ENCODE measurements around the gene ALOXE3.
"Not testable (repeated sequence)": the region's sequence is repeated elsewhere in the genome, so short reads cannot be mapped to it uniquely, and the experiment has no call there.

Gene ALOXE3

GRCh38 chr17:8121407-8121680 is 3.0 kb upstream of the ALOXE3 start:
- no peak for DNase-seq (ENCODE audit: low read depth in 1 of 2, low spot score in 1 of 2)
- in situ Hi-C loops (cut with HindIII; ENCODE audit: low pct_unique_long_range_greater_than_20kb, low sequenced_read_pairs): no loop called here
- no peak for TF ChIP-seq JUND (IDR thresholded peaks at IDR 0.05; ENCODE audit: low read depth)

GRCh38 chr17:8120520-8121406 is 2.4 kb upstream of the ALOXE3 start:
- in situ Hi-C loops (cut with HindIII; ENCODE audit: low pct_unique_long_range_greater_than_20kb, low sequenced_read_pairs): no loop called here
- TF ChIP-seq JUND (IDR thresholded peaks at IDR 0.05; ENCODE audit: low read depth): no peak
- DNase-seq (ENCODE audit: low read depth in 1 of 2, low spot score in 1 of 2): peak in 1 of 2 experiments; percentile 90

DNA sequence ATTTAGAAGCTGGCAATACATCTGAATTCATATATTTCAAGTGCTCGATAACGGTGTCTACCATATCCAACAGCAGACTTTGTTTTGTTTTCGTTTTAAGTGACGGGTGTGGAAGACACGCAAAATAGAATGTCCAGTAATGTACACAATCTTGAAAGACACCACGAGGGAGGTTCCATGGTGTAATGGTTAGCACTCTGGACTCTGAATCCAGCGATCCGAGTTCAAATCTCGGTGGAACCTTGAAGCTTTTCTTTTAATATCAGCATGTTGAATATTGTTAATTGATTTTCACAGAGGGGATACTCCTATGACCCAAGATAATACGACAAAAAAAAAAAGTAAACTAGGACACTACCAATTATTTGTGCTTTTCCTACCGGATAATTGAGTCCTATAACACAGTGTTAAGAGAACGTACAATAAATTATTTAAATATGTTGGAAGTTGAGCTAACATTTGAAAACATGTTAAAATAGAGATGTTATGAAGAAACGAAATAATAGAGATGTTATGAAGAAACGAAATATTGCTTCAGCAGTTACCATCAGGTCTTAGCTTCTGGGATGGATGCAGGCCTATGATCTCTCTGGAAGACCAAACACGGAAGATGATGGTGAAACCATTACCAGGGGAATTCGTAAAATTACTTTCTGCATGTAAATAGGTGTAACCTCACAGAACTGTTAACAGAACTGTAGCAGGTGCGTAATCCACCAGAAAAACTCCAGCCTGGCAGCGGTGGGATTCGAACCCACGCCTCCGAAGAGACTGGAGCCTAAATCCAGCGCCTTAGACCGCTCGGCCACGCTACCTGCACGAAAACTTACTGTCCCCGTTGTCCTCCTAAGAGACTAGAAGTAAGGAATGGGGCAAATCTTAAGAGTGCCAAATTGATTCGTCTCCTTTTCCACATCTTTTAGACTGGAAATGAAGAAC is 1.5 kb upstream of the ALOXE3 start:
- peak in 1 of 2 experiments; percentile 90 for DNase-seq (ENCODE audit: low read depth in 1 of 2, low spot score in 1 of 2)
- in situ Hi-C loops (cut with HindIII; ENCODE audit: low pct_unique_long_range_greater_than_20kb, low sequenced_read_pairs): no loop called here
- TF ChIP-seq JUND (IDR thresholded peaks at IDR 0.05; ENCODE audit: low read depth): no peak

DNA sequence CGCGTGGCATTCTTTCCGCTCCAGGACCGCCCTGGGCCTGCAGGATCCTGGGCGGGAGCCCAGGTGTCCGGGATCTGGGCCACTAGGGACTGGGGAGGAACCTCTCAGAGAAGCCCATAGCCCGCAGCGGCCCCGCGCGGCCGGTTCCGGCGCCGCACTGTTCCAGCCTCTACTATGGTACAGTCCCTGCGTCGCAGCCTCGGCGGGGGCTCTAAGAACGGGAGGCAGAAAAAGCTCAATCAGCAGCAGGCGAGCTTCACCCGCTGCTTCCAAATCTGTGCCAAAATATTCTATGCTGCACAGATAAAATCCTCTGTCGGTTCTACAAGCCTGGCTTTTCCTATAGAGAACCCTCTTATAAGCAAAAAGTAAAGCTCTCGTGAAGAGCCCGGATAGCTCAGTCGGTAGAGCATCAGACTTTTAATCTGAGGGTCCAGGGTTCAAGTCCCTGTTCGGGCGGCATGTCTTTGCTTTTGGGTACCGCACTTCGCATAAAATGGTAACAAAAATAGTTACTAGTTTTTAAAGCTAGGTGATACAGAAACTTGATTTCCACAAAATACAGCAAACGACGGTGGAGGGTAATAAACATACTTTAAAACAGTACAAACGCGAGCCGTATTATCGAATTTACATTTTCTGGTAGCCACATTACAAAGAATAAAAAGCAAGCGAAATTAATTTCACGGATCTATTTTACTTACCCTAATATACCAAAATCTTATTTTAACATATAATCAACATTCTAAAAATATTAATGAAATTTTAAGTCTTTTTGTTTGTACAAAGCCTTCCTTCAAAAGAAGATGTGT is 661 bp upstream of the ALOXE3 start:
- in situ Hi-C loops (cut with HindIII; ENCODE audit: low pct_unique_long_range_greater_than_20kb, low sequenced_read_pairs): no loop called here
- peak; percentile 79 to 89 for DNase-seq (ENCODE audit: low read depth in 1 of 2, low spot score in 1 of 2)
- TF ChIP-seq JUND (IDR thresholded peaks at IDR 0.05; ENCODE audit: low read depth): no peak

DNA sequence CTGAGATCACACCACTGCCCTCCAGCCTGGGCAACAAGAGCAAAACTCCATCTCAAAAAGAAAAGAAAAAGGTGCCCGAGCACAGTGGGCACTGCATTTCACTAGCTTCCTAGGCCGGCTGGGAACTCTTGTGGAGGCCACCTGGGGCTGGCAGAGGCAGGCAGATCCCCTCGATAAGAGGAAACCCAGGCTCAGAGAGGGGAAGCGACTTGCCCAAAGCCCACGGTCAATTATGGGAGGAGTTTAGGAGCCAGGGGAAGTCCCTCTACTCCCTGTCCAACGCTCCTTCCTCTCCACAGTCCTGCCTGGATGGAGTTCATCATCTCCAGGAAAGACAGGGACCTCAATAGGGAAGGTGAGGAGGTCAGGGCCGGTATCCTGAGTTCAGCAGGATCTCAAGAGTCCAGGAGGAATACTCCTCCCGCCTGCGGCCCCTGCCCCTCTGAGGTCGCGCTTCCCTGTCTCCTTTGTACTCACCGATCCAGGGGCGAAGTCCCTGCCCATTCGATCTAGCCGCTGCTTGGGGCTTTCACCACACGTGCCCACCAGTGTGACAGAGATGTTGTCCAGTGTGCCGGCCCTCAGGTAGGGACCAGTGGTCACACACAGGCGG is 841 bp downstream of the ALOXE3 start:
- TF ChIP-seq JUND (IDR thresholded peaks at IDR 0.05; ENCODE audit: low read depth): no peak
- in situ Hi-C loops (cut with HindIII; ENCODE audit: low pct_unique_long_range_greater_than_20kb, low sequenced_read_pairs): no loop called here
- DNase-seq (ENCODE audit: low read depth in 1 of 2, low spot score in 1 of 2): no peak

- no peak for DNase-seq (ENCODE audit: low read depth in 1 of 2, low spot score in 1 of 2)
- in situ Hi-C loops (cut with HindIII; ENCODE audit: low pct_unique_long_range_greater_than_20kb, low sequenced_read_pairs): no loop called here
- TF ChIP-seq JUND (IDR thresholded peaks at IDR 0.05; ENCODE audit: low read depth): no peak
These were observed 1.5 kb downstream of the ALOXE3 start for GRCh38 chr17:8116776-8117175.

DNA sequence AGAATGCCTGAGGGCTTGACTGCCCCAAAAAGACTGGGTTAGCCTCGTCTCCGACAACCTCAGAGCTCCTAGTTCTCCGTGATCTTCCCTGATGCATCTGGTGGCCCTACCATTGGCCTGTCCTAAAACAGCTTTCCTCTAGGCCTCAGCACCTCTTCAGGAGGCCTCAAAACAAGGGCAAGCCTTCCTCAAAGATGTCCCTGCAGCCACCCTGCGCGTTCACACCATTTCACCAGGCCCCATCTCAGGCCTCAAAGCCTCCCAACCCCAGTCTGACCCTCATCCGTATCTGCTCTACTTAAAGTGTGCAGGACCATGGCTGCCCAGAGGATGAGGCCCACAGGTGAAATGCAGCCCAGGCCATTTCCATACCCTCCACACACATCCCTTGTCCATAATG is 7.4 kb downstream of the ALOXE3 start:
- TF ChIP-seq JUND (IDR thresholded peaks at IDR 0.05; ENCODE audit: low read depth): no peak
- in situ Hi-C loops (cut with HindIII; ENCODE audit: low pct_unique_long_range_greater_than_20kb, low sequenced_read_pairs): no loop called here
- no peak for DNase-seq (ENCODE audit: low read depth in 1 of 2, low spot score in 1 of 2)

DNA sequence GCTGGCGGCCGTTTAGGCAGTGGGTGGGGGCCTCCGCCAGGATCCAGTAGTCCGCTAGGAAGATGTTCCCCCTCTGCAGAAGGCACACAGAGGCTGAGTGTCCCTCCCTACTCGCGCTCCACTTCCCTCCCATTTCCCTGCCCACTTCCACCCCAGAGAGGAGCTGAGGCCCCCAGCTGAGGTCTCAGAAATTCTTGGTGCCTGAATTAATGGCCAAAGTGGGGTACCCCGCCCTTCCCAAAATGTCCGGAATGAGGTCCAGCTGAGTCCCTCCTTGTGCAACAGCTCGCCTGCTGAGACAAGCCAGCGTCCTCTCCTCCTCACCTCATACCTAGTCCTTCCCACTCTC is 7.9 kb downstream of the ALOXE3 start:
- in situ Hi-C loops (cut with HindIII; ENCODE audit: low pct_unique_long_range_greater_than_20kb, low sequenced_read_pairs): no loop called here
- DNase-seq (ENCODE audit: low read depth in 1 of 2, low spot score in 1 of 2): no peak
- no peak for TF ChIP-seq JUND (IDR thresholded peaks at IDR 0.05; ENCODE audit: low read depth)

- TF ChIP-seq JUND (IDR thresholded peaks at IDR 0.05; ENCODE audit: low read depth): no peak
- DNase-seq (ENCODE audit: low read depth in 1 of 2, low spot score in 1 of 2): no peak
- in situ Hi-C loops (cut with HindIII; ENCODE audit: low pct_unique_long_range_greater_than_20kb, low sequenced_read_pairs): no loop called here
These were observed 8.5 kb downstream of the ALOXE3 start for GRCh38 chr17:8109661-8110455.

GRCh38 chr17:8108972-8109660 is 9.2 kb downstream of the ALOXE3 start:
- in situ Hi-C loops (cut with HindIII; ENCODE audit: low pct_unique_long_range_greater_than_20kb, low sequenced_read_pairs): no loop called here
- no peak for DNase-seq (ENCODE audit: low read depth in 1 of 2, low spot score in 1 of 2)
- no peak for TF ChIP-seq JUND (IDR thresholded peaks at IDR 0.05; ENCODE audit: low read depth)

DNA sequence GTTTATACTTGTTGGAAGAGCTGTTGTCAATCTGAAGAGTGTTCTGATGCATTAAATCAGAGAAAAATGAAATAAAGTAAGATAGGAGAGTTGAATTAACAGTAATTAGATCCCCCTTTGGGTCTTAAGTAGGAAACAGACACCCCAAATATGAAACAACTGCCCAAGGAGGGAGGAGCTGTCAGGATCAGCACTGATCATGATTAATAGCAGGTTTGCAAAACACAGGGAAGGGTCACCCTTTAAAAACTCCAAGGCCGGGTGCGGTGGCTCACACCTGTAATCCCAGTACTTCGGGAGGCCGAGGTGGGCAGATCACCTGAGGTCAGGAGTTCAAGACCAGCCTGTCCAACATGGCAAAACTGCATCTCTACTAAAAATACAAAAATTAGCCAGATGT is 11.3 kb downstream of the ALOXE3 start:
- DNase-seq (ENCODE audit: low read depth in 1 of 2, low spot score in 1 of 2); in situ Hi-C loops (cut with HindIII; ENCODE audit: low pct_unique_long_range_greater_than_20kb, low sequenced_read_pairs): not testable (repeated sequence)
